GM12891 (cell line): Measurements from ENCODE around the gene CDH23.

Experiments
- POLR2A ChIP-seq: IDR thresholded peaks from 2 replicates; pipeline ENCODE4 v1.6.1; 2011; ENCODE audit warnings: low read depth, low read length, control low read depth
- POU2F2 ChIP-seq: IDR thresholded peaks from 2 replicates; pipeline ENCODE4 v1.6.1; 2011; ENCODE audit warnings: low read depth, mild to moderate bottlenecking, control low read depth, low read length, moderate library complexity
- TAF1 ChIP-seq: IDR thresholded peaks from 2 replicates; pipeline ENCODE4 v1.6.1; 2011; ENCODE audit warnings: low read depth, low read length, control low read depth

DNA sequence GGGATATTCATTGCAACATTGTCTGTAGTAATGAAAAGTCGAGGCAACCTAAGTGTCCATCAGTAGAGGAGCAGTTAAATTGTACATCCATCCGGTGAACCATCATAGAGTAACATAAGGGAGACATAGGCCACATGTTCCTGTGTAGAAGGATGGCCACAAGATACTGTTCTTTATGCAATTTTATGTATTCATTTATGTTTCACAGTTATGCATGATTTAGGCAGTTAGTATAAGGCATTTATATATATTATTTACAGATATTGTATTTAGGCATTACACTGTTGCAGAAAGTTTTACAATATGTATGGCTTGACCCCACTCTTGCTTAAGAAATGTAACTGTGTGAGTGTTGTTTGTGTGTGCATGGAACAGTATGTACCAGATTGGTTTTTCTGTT, 36.0 kb upstream of the CDH23 start:
- TF ChIP-seq POLR2A (no peak), TAF1 (no peak), POU2F2 (no peak)
